HEK293 (cell line): ENCODE results near the gene KBTBD2.

Experiments
- CTCF ChIA-PET: fragments of 350-600 bp; formaldehyde crosslinking; extraction: SDS; loops from one replicate; lab custom pipeline; 2021; ENCODE audit warnings: antibody characterized with exemption; lab: Yijun Ruan, JAX
- POLR2A ChIA-PET: fragments of 300-600 bp; formaldehyde crosslinking; extraction: SDS; loops from one replicate; lab custom pipeline; 2020; ENCODE audit warnings: antibody characterized with exemption, inconsistent platforms; lab: Yijun Ruan, JAX
- H3K27ac ChIP-seq: fragments of 200-500 bp; sonication (Bioruptor generic); 2 replicates; pipeline ENCODE4 v1.5.1; 2014; ENCODE audit warnings: low read depth, low read length, control low read depth, inconsistent platforms; ENCODE audit errors: extremely low read depth
- H3K36me3 ChIP-seq, 2 experiments: fragments of 200-500 bp in 1 of 2; sonication (Bioruptor generic) in 1 of 2; 1 replicate in 1 of 2; 2 replicates in 1 of 2; pipeline ENCODE4 v1.5.1; 2014 to 2017; ENCODE audit warnings: inconsistent platforms in 2 of 2, low read length in 2 of 2; ENCODE audit not compliant: control insufficient read depth in 2 of 2, insufficient read depth in 1 of 2
- H3K4me1 ChIP-seq: fragments of 200-500 bp; sonication (Bioruptor generic); 2 replicates; pipeline ENCODE4 v1.5.1; 2014; ENCODE audit warnings: mild to moderate bottlenecking, low read length, inconsistent platforms; ENCODE audit not compliant: control insufficient read depth, insufficient read depth
- H3K4me3 ChIP-seq: 2 replicates; pipeline ENCODE4 v1.5.1; 2011; ENCODE audit warnings: low read depth, mild to moderate bottlenecking, control low read depth, low read length, moderate library complexity
- H3K9me3 ChIP-seq: fragments of 200-500 bp; sonication (Bioruptor generic); 2 replicates; pipeline ENCODE4 v1.5.1; 2014; ENCODE audit warnings: low read depth, low read length, inconsistent platforms; ENCODE audit not compliant: control insufficient read depth, insufficient read depth
- PRDM1 ChIP-seq: fragments of 450-650 bp; formaldehyde crosslinking; IDR thresholded peaks from 2 replicates; pipeline ENCODE4; 2016; ENCODE audit warnings: missing biosample characterization, missing genetic modification characterization
- PRDM4 ChIP-seq: fragments of 450-650 bp; formaldehyde crosslinking; IDR thresholded peaks from 2 replicates; pipeline ENCODE4 v1.5.1; 2017; ENCODE audit warnings: missing biosample characterization, missing genetic modification characterization
- PRDM6 ChIP-seq: fragments of 450-650 bp; formaldehyde crosslinking; IDR thresholded peaks from 2 replicates; pipeline ENCODE4 v1.5.1; 2017; ENCODE audit warnings: missing biosample characterization, missing genetic modification characterization
- SCRT2 ChIP-seq: fragments of 450-650 bp; formaldehyde crosslinking; IDR thresholded peaks from 2 replicates; pipeline ENCODE4 v1.5.1; 2016; ENCODE audit warnings: missing biosample characterization, missing genetic modification characterization
- SETDB1 ChIP-seq: IDR thresholded peaks from one replicate; pipeline ENCODE4 v1.6.1; 2017; ENCODE audit warnings: mild to moderate bottlenecking, low read length, moderate library complexity, mixed read lengths; ENCODE audit not compliant: insufficient read length
- SP7 ChIP-seq: fragments of 450-650 bp; formaldehyde crosslinking; IDR thresholded peaks from 2 replicates; pipeline ENCODE4 v1.5.1; 2016; ENCODE audit warnings: missing biosample characterization, missing genetic modification characterization
- WT1 ChIP-seq: fragments of 450-650 bp; formaldehyde crosslinking; IDR thresholded peaks from 2 replicates; pipeline ENCODE4 v1.5.1; 2016; ENCODE audit warnings: missing biosample characterization, missing genetic modification characterization
- ZBTB6 ChIP-seq: fragments of 450-650 bp; formaldehyde crosslinking; IDR thresholded peaks from 2 replicates; pipeline ENCODE4 v1.5.1; 2017; ENCODE audit warnings: missing biosample characterization, missing genetic modification characterization
- ZNF175 ChIP-seq: fragments of 450-650 bp; formaldehyde crosslinking; IDR thresholded peaks from 2 replicates; pipeline ENCODE4 v1.5.1; 2016; ENCODE audit warnings: missing biosample characterization, missing genetic modification characterization
- ZNF266 ChIP-seq: fragments of 450-650 bp; formaldehyde crosslinking; IDR thresholded peaks from 2 replicates; pipeline ENCODE4 v1.5.1; 2016; ENCODE audit warnings: missing biosample characterization, missing genetic modification characterization, low read depth
- ZNF362 ChIP-seq: fragments of 450-650 bp; formaldehyde crosslinking; IDR thresholded peaks from 2 replicates; pipeline ENCODE4 v1.5.1; 2016; ENCODE audit warnings: missing biosample characterization, missing genetic modification characterization
- ZNF645 ChIP-seq: fragments of 450-650 bp; formaldehyde crosslinking; IDR thresholded peaks from 2 replicates; pipeline ENCODE4; 2016; ENCODE audit warnings: missing biosample characterization, missing genetic modification characterization
- ZNF664 ChIP-seq: fragments of 450-650 bp; formaldehyde crosslinking; IDR thresholded peaks from 2 replicates; pipeline ENCODE4 v1.5.1; 2016; ENCODE audit warnings: missing biosample characterization, missing genetic modification characterization
- ZNF785 ChIP-seq: fragments of 450-650 bp; formaldehyde crosslinking; IDR thresholded peaks from 2 replicates; pipeline ENCODE4 v1.5.1; 2016; ENCODE audit warnings: missing biosample characterization, missing genetic modification characterization
- ZNF792 ChIP-seq: fragments of 450-650 bp; formaldehyde crosslinking; IDR thresholded peaks from 2 replicates; pipeline ENCODE4 v1.5.1; 2016; ENCODE audit warnings: missing biosample characterization, missing genetic modification characterization
- ZSCAN5A ChIP-seq: fragments of 450-650 bp; formaldehyde crosslinking; IDR thresholded peaks from 2 replicates; pipeline ENCODE4 v1.5.1; 2016; ENCODE audit warnings: missing biosample characterization, missing genetic modification characterization

Gene KBTBD2

GRCh38 chr7:32888505-32888904 is 3.1 kb downstream of the KBTBD2 start:
- ChIA-PET POLR2A (interaction anchor here (0.7 kb wide), 1 partner anchor 68 kb away, joined by 3 read pairs; no protein-coding TSS in a partner anchor), CTCF (interaction anchor here (0.8 kb wide), 1 partner anchor 42 kb away, joined by 4 read pairs; no protein-coding TSS in a partner anchor)
- Histone ChIP-seq H3K4me3 (no peak overlapping the region), H3K4me1 (peaks cover 17% of the 10 kb centered on the region), H3K9me3 (no peaks in the 10 kb centered on the region), H3K27ac (no peak overlapping the region), H3K36me3 (no peaks in the 10 kb centered on the region)
- TF ChIP-seq ZNF792 (tag by site-specific recombination) (no peak), ZNF362 (tag by site-specific recombination) (peak; percentile 60; the same call in 1 of the 2 replicates), SETDB1 (no peak), PRDM4 (tag by site-specific recombination) (peak; percentile 7; the same call in 1 of the 2 replicates)

GRCh38 chr7:32887395-32887794 is 4.2 kb downstream of the KBTBD2 start:
- CTCF ChIA-PET, result interaction anchor here (1.0 to 1.2 kb wide), 2 partner anchors 41 to 87 kb away, joined by 4 to 8 read pairs; no protein-coding TSS in a partner anchor

GRCh38 chr7:32881074-32881982 is 10.2 kb downstream of the KBTBD2 start:
- peaks cover 18% of the 10 kb centered on the region for H3K4me1 ChIP-seq
- no peak overlapping the region for H3K4me3 ChIP-seq
- H3K9me3 ChIP-seq, result no peaks in the 10 kb centered on the region
- CTCF ChIA-PET, result no interaction called here
- H3K27ac ChIP-seq, result no peak overlapping the region
- POLR2A ChIA-PET, result no interaction called here
- no peaks in the 10 kb centered on the region; a peak in 1 of 3 replicates for H3K36me3 ChIP-seq
- peak; percentile 92 for TF ChIP-seq PRDM6 (tag by site-specific recombination)
- no peak for TF ChIP-seq ZSCAN5A (tag by site-specific recombination)
- no peak for TF ChIP-seq ZNF175 (tag by site-specific recombination)
- TF ChIP-seq ZBTB6, result peak; percentile 56; the same call in 1 of the 2 replicates
- TF ChIP-seq ZNF266 (tag by site-specific recombination), result no peak

More at GRCh38 chr7:32887395-32887794, 4.2 kb downstream of the KBTBD2 start:
- Histone ChIP-seq H3K27ac (no peak overlapping the region), H3K36me3 (no peaks in the 10 kb centered on the region; a peak in 1 of 3 replicates), H3K4me3 (no peak overlapping the region), H3K4me1 (peaks cover 18% of the 10 kb centered on the region), H3K9me3 (no peaks in the 10 kb centered on the region)
- POLR2A ChIA-PET, result no interaction called here
- no peak for TF ChIP-seq ZNF785
- TF ChIP-seq ZNF664 (tag by site-specific recombination), result peak; percentile 24; the same call in 1 of the 2 replicates
- peak; percentile 91 for TF ChIP-seq SP7 (tag by site-specific recombination)
- TF ChIP-seq ZNF645, result no peak
- peak; percentile 62; the same call in 1 of the 2 replicates for TF ChIP-seq SCRT2
- 0 out of 2 replicates have a peak, but pooled peaks have one; percentile 6 for TF ChIP-seq PRDM6 (tag by site-specific recombination)
- no peak for TF ChIP-seq PRDM1 (tag by site-specific recombination)
- TF ChIP-seq WT1 (tag by site-specific recombination), result peak; percentile 83
